Right lobe of liver (tissue), 6 donors: ENCODE measurements around the gene GRID1. TPM values are rescaled to one million over a fixed set of nuclear protein-coding genes. Genes with fewer than 3 reads are reported as not detected.

Source experiments
- ATAC-seq, 4 donors: fragments of 200-7000 bp; cut with Tn5 transposase; one replicate each; pipeline ENCODE4 v1.9.1; 2020; ENCODE audit warnings: mild to moderate bottlenecking in 4 of 4, moderate library complexity in 4 of 4
- DNase-seq, 3 donors: peaks; one replicate each; pipeline ENCODE4 v3.0.0-alpha.2; 2020
- H3K27ac ChIP-seq, 3 donors: fragments of 200-600 bp; one replicate each; pipeline ENCODE4 v1.8.0; 2022
- H3K27me3 ChIP-seq, 2 donors: fragments of 200-600 bp; one replicate each; pipeline ENCODE4 v1.8.0; 2022
- H3K36me3 ChIP-seq, 4 donors: fragments of 200-600 bp; sonication (generic) in 1 of 4; one replicate each; pipeline versions ENCODE4 v1.5.1 to v1.8.0; 2017 to 2022; ENCODE audit warnings: control low read depth in 1 of 4
- H3K4me1 ChIP-seq, 4 donors: fragments of 200-600 bp; sonication (generic) in 1 of 4; one replicate each; pipeline versions ENCODE4 v1.5.1 to v1.8.0; 2017 to 2022; ENCODE audit warnings: control low read depth in 1 of 4
- H3K4me3 ChIP-seq, 3 donors: fragments of 200-600 bp; one replicate each; pipeline ENCODE4 v1.8.0; 2022
- H3K9me3 ChIP-seq, 4 donors: fragments of 200-600 bp; sonication (generic) in 1 of 4; one replicate each; pipeline versions ENCODE4 v1.5.1 to v1.8.0; 2017 to 2022; ENCODE audit warnings: control low read depth in 1 of 4
- CTCF ChIP-seq, 4 donors: fragments of 200-600 bp in 3 of 4; fragments of 450-650 bp in 1 of 4; IDR thresholded peaks; one replicate each; pipeline versions ENCODE4 v1.5.1 to v1.8.0; 2016 to 2022; ENCODE audit warnings: antibody characterized with exemption in 4 of 4, mild to moderate bottlenecking in 2 of 4
- POLR2A ChIP-seq: fragments of 450-650 bp; IDR thresholded peaks from one replicate; pipeline ENCODE4 v1.6.1; 2017; ENCODE audit warnings: antibody characterized with exemption, mild to moderate bottlenecking
- WGBS: methylation state at CpG from one replicate; pipeline ENCODE4 v1.1.6; 2018; ENCODE audit warnings: low coverage, low lambda C conversion rate; ENCODE audit not compliant: insufficient coverage; ENCODE audit errors: missing lambda C conversion rate; 5-methylcytosine and 5-hydroxymethylcytosine counted together
- intact Hi-C, 2 donors: fragments of 100-400 bp; cut with DNase I; formaldehyde crosslinking; loops; one replicate each; pipeline versions ENCODE4 v1.11.2 to v1.14.1; 2022
- total RNA-seq, 6 experiments: library from RNA; depleted of rRNA in 2 of 6; stranded (reverse); fragments of >200 nt in 2 of 6; fragmentation: NEBNext Ultra II Directional in 3 of 6; extraction: Animal tissue kit (Norgen Biotek cat#: 25700) in 3 of 6; gene quantifications; one replicate each; pipeline versions ENCODE4 v1.1.0 to v1.2.4, GENCODE V29; 2016 to 2023
- donor health status: DM: no; HTN: yes; CAD: no.
- donor health status: DM: no; HTN: no; CAD: no.
- donor health status: DM: no; HTN: no; CAD: no.
- donor health status: DM: no; HTN: yes; CAD: no.
- donor health status: DM: no; HTN: yes; CAD: no.

The GRID1 gene
- total RNA-seq, 6 experiments from 2014 or later: 0.05 to 1.9 (median 0.81) TPM

- no peak for DNase-seq
- WGBS: 70% methylated on average over 3 of the region's 3 CpGs
- H3K27ac ChIP-seq: no peak overlapping the region
- H3K9me3 ChIP-seq: no peaks in the 10 kb centered on the region
- TF ChIP-seq CTCF (IDR thresholded peaks at IDR 0.05): no peak
- TF ChIP-seq POLR2A: no peak
- no peaks in the 10 kb centered on the region for H3K27me3 ChIP-seq
- intact Hi-C loops: no loop called here
- H3K36me3 ChIP-seq: no peaks in the 10 kb centered on the region
- no peaks in the 10 kb centered on the region for H3K4me1 ChIP-seq
- no peak overlapping the region for H3K4me3 ChIP-seq
- ATAC-seq: no peak
These were observed 306.7 kb downstream of the GRID1 start for GRCh38 chr10:86059892-86060291.

GRCh38 chr10:86058964-86059363 lies 307.6 kb downstream of the GRID1 start:
- Histone ChIP-seq H3K9me3 (no peaks in the 10 kb centered on the region), H3K27me3 (no peaks in the 10 kb centered on the region), H3K27ac (no peak overlapping the region), H3K36me3 (no peaks in the 10 kb centered on the region), H3K4me1 (no peaks in the 10 kb centered on the region), H3K4me3 (no peak overlapping the region)
- 71% methylated on average over 4 of the region's 5 CpGs for WGBS
- TF ChIP-seq CTCF (IDR thresholded peaks at IDR 0.05): no peak
- no peak for TF ChIP-seq POLR2A
- ATAC-seq (no peak), DNase-seq (no peak)
- intact Hi-C loops: no loop called here

- H3K4me1 ChIP-seq: no peaks in the 10 kb centered on the region
- no peaks in the 10 kb centered on the region for H3K36me3 ChIP-seq
- DNase-seq: no peak
- H3K27ac ChIP-seq: no peak overlapping the region
- 84% methylated on average over 5 of the region's 5 CpGs for WGBS
- no peak overlapping the region for H3K4me3 ChIP-seq
- H3K27me3 ChIP-seq: no peaks in the 10 kb centered on the region
- TF ChIP-seq POLR2A (no peak), CTCF (IDR thresholded peaks at IDR 0.05) (no peak)
- ATAC-seq: no peak
- no peaks in the 10 kb centered on the region for H3K9me3 ChIP-seq
- intact Hi-C loops: no loop called here
These were observed 308.9 kb downstream of the GRID1 start for GRCh38 chr10:86057708-86058107.

- Histone ChIP-seq H3K27me3 (no peaks in the 10 kb centered on the region), H3K36me3 (no peaks in the 10 kb centered on the region), H3K27ac (no peak overlapping the region), H3K9me3 (no peaks in the 10 kb centered on the region), H3K4me1 (no peaks in the 10 kb centered on the region), H3K4me3 (no peak overlapping the region)
- TF ChIP-seq CTCF (IDR thresholded peaks at IDR 0.05) (no peak), POLR2A (no peak)
- intact Hi-C loops: no loop called here
- WGBS: 67% methylated on average over 2 of the region's 6 CpGs
- DNase-seq (no peak), ATAC-seq (no peak)
These were observed 309.9 kb downstream of the GRID1 start for GRCh38 chr10:86056672-86057071.

GRCh38 chr10:86055928-86056327 lies 310.7 kb downstream of the GRID1 start:
- Histone ChIP-seq H3K9me3 (no peaks in the 10 kb centered on the region), H3K27ac (no peak overlapping the region), H3K4me1 (no peaks in the 10 kb centered on the region), H3K4me3 (no peak overlapping the region), H3K27me3 (no peaks in the 10 kb centered on the region), H3K36me3 (no peaks in the 10 kb centered on the region)
- no peak for TF ChIP-seq POLR2A
- no peak for TF ChIP-seq CTCF (IDR thresholded peaks at IDR 0.05)
- DNase-seq (no peak), ATAC-seq (no peak)
- intact Hi-C loops: no loop called here
- WGBS: 80% methylated on average over 1 of the region's 1 CpG
